ENCODE results near the gene COG4.
"Not testable (repeated sequence)": the region's sequence is repeated elsewhere in the genome, so short reads cannot be mapped to it uniquely, and the experiment has no call there.

The COG4 gene

GRCh38 chr16:70523076-70523742 lies at the start of gene COG4:
Gene COG4 (minus strand): TSS chr16:70523554. CDS start chr16:70523543, 11 bp downstream.
- peak; percentile 87 to 88 for DNase-seq (ENCODE audit: low read depth in 2 of 2)

DNA sequence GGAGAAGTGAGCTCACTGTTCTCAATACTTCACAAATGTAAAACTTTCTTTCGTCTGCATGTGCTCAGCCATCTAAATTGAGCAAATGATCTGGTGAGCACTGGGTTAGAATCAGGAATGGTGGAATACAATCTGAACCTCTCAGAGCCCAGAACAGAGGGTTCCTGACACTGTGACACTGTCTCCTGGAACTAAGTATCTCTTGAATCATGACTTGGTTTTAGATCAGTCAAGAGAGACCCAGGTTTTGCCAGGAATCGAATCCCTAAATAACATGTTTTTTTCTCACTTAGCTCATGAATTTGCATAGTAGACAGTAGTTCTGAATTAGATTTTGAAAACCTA lies 49.5 kb upstream of the COG4 start:
- DNase-seq (ENCODE audit: low read depth in 2 of 2) = no peak

DNA sequence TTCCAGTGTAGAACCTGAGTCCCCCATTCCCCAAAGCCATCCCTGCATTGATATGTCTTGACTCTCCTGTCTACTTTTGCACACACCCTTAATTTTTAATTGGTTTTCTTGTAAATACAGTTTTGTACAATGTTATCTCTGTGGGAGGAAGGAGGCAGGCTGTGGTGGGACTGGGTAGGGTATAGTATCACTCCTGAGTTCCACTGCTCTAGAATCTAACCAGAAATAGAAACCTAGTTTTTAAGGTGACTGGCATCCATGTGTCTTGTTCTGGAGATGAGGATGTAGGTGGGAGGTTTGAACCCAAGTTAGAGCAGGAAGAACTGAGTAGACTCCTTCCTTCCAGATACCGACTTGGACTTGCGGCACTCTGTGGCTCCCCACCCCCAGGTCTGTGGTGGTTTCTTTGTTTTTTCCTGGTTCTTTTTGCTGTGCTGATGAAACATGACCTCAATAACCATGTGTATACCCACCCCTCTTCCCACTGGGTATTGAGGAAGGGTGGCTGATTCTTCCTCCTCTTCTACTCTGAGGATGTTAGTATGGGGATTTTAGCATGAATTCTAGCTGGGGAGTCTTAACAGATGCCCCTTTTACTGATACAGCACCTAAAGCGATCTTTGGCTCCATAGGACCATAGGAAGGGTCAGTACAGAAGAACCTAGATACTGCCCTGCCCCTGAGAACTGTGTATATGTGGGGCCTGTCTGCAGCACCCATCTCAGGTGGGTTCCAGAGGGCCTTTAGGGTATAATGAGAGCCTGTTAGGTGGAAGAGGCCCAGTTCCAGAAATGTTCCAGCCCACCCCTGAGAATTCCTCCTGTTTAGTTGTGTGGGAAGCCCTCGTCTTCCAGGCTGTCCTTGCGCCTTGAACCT lies 48.9 kb upstream of the COG4 start:
- no peak for DNase-seq (ENCODE audit: low read depth in 2 of 2)

- DNase-seq (ENCODE audit: low read depth in 2 of 2) = no peak
Observed at GRCh38 chr16:70571623-70572022, 48.3 kb upstream of the COG4 start.

GRCh38 chr16:70570967-70571570 lies 47.7 kb upstream of the COG4 start:
- DNase-seq (ENCODE audit: low read depth in 2 of 2) = no peak

DNA sequence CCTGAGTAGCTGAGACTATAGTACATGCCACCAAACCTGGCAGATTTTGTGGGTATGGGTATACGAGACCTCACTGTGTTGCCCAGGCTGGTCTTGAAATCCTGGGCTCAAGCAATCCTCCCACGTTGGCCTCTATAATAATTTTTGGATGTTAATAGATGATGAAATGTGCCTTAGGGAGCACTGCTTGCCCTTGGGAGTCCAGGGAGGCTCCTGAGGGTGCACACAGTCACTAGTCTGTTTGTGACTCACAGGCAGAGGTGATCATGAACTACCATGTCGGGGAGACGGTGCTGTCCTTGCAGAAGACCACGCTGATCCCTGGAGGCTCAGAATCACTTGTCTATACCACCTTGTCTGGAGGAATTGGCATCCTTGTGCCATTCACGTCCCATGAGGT lies 46.4 kb upstream of the COG4 start:
- DNase-seq (ENCODE audit: low read depth in 2 of 2) = no peak

GRCh38 chr16:70568601-70569237 lies 45.4 kb upstream of the COG4 start:
- DNase-seq (ENCODE audit: low read depth in 2 of 2) = no peak

- no peak for DNase-seq (ENCODE audit: low read depth in 2 of 2)
Observed at GRCh38 chr16:70565053-70565452, 41.7 kb upstream of the COG4 start.

DNA sequence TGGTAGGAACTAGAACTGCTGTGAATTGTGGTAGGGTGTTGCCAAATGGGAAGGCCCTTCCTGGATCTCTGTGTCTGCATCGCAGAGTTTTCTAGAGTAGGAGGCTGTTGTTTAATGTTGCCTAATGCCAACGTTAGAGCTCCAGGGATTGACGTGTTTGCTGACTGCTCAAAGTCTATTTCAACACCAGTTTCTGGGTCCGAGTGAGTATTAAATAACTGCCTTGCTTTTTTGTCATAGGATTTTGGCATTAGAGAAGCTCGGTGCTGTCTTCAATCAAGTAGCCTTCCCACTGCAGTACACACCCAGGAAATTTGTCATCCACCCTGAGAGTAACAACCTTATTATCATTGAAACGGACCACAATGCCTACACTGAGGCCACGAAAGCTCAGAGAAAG lies 40.3 kb upstream of the COG4 start:
- DNase-seq (ENCODE audit: low read depth in 2 of 2) = no peak

DNA sequence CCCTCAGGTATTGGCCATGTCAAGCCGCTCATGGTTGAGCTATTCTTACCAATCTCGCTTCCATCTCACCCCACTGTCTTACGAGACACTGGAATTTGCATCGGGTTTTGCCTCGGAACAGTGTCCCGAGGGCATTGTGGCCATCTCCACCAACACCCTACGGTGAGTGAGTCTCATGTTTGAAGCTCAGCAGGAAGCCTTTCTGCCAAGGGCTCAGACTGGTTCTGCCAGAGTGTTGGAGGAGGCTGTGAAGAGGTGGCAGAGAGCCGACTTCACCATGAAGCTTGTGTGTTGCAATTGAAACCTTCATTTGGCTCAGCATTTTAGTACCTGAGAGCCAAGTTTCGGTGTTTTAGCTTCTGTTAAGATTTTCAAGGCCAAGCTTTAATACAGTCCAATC lies 38.3 kb upstream of the COG4 start:
- DNase-seq (ENCODE audit: low read depth in 2 of 2) = no peak

DNA sequence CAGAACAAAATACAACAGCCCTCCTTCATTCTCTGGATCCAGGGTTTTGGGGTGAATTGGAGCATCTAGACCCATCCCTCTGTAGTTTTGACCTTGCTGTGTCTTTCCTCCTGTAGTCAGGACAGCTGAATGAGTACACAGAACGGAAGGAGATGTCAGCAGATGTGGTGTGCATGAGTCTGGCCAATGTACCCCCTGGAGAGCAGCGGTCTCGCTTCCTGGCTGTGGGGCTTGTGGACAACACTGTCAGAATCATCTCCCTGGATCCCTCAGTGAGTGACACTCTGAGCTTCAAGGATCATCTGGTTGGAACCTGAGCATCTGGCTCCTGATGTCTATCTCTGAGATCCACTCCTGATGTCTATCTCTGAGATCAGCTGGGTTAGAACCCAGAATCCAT lies 32.7 kb upstream of the COG4 start:
- no peak for DNase-seq (ENCODE audit: low read depth in 2 of 2)

DNA sequence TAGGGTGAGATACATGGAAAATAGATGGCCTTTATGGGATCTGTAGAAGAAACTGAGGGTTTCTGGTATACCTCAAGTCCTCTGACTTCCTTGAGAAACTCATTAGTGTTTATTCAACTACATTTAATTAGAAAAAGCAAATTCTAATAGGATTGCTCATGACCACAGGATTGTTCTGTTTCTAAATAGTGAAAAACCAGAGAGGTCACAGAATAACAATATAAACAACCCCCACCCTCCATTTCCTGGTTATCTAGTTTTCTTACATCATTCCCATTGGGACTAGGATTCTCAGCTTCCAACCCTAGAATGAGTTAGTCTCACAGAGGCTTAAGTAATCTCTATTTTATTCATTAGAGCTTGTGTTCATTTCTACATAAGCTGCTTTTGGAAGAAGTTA lies 30.3 kb upstream of the COG4 start:
- DNase-seq (ENCODE audit: low read depth in 2 of 2) = no peak

DNA sequence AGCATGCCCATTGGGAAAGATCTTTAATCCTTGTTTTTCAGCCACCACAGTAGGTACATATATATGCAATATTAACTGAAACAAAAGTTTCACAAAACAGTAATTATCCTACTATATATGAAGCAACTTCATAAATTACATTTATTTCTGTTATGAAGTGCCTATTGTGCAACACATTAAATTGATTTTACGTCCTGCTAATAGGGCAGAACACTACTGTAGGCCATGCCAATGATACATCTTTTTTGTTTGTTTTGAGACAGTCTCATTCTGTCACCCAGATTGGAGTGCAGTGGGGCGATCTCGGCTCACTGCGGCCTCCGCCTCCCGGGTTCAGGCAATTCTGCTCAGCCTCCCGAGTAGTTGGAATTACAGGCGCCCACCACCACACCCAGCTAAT lies 29.3 kb upstream of the COG4 start:
- no peak for DNase-seq (ENCODE audit: low read depth in 2 of 2)

DNA sequence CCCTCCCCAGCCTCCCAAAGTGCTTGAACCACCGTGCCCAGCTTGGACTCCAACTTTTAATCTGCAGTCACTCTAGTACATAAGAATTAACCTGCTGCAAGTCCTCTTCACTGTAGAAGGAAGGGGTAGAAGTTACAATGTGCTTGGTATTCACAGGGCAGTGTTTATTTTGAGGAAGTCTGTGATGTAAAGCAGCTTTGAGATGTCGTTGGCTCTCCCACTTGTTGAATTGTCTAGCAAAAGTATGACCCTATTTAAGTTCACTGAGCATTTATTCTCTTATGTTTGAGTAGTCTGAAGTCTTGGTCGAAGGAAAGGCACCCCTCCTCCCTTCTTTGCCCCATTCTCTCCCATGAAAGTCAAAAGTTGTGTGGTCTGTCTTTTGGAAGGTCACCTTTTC lies 28.4 kb upstream of the COG4 start:
- no peak for DNase-seq (ENCODE audit: low read depth in 2 of 2)

DNA sequence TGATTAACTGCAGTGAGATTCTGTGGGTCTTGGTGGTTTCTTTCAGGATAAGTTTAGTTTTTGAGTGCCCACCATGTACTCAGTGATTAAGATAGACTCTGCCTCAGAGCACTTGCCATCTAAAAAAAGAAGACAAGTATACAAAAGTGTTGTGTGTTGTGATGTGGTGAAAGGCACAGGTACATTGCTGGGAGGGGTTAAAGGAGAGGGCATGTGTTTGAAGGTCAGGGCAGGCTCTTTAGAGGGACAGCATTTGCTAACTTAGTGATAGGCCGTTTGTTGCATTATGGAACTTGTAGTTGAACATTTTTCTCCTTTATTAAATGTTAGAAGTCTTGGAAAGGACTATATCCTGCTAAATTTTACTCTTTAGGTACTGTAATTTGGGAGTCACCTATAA lies 26.7 kb upstream of the COG4 start:
- no peak for DNase-seq (ENCODE audit: low read depth in 2 of 2)

GRCh38 chr16:70548936-70549335 lies 25.6 kb upstream of the COG4 start:
- DNase-seq (ENCODE audit: low read depth in 2 of 2) = no peak

- no peak for DNase-seq (ENCODE audit: low read depth in 2 of 2)
Observed at GRCh38 chr16:70544548-70544947, 21.2 kb upstream of the COG4 start.

GRCh38 chr16:70540994-70541393 lies 17.6 kb upstream of the COG4 start:
- no peak for DNase-seq (ENCODE audit: low read depth in 2 of 2)

DNA sequence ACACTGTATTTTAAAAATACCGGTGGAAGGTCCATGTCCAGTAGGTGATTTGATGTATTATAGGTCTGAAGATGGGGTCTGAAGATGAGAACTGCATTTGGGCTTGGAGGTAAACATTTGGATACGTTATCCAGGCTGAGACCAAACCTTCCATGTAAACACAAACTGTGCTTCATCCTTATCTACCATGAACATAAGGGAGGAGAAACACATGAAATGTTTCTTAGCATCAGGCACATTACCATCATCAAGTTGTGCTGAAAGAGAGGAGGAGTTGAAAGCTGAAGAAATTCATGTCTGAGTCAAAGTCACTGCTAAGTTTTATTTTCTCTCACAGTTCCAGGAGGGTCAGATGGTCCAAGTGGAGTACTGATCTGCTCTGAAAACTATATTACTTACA lies 11.6 kb upstream of the COG4 start:
- DNase-seq (ENCODE audit: low read depth in 2 of 2) = no peak

GRCh38 chr16:70529954-70530353 lies 6.6 kb upstream of the COG4 start:
- DNase-seq (ENCODE audit: low read depth in 2 of 2) = not testable (repeated sequence)

GRCh38 chr16:70529051-70529777 lies 5.9 kb upstream of the COG4 start:
- no peak for DNase-seq (ENCODE audit: low read depth in 2 of 2)

Data from stimulated activated CD8-positive, alpha-beta memory T cell treated with anti-CD3 and anti-CD28 coated beads, Interleukin-7, amount 100 ng/mL, for 4 hours (primary cell).